Loucy (cell line): ENCODE results near the gene HAP1.
A peak's percentile ranks its signal among the peaks of the same experiment; 100 is the strongest.

ENCODE experiments used
- H2AFZ ChIP-seq: fragments of 200-600 bp; sonication (generic); 2 replicates; pipeline ENCODE4 v1.6.0; 2016; ENCODE audit warnings: antibody characterized with exemption, mild to moderate bottlenecking, low read length, moderate library complexity
- H3F3A ChIP-seq: fragments of 200-600 bp; 2 replicates; pipeline ENCODE4 v1.6.0; 2016; ENCODE audit warnings: antibody characterized with exemption, low read depth, mild to moderate bottlenecking
- H3K27me3 ChIP-seq: fragments of 200-600 bp; sonication (generic); 2 replicates; pipeline ENCODE4 v1.6.1; 2014; ENCODE audit warnings: low read length, mild to moderate bottlenecking; ENCODE audit not compliant: insufficient read depth, poor library complexity, severe bottlenecking
- H3K36me3 ChIP-seq: fragments of 200-600 bp; sonication (generic); 2 replicates; pipeline ENCODE4 v1.6.1; 2016; ENCODE audit warnings: low read length; ENCODE audit not compliant: insufficient read depth
- H3K4me1 ChIP-seq: fragments of 200-600 bp; sonication (generic); 2 replicates; pipeline ENCODE4 v1.5.1; 2014; ENCODE audit warnings: low read length, mild to moderate bottlenecking; ENCODE audit not compliant: insufficient read depth, poor library complexity, severe bottlenecking
- H3K4me2 ChIP-seq: fragments of 200-600 bp; sonication (generic); 2 replicates; pipeline ENCODE4 v1.6.0; 2014; ENCODE audit warnings: antibody characterized with exemption, low read length, low read depth, mild to moderate bottlenecking; ENCODE audit not compliant: poor library complexity, severe bottlenecking
- H3K4me3 ChIP-seq: fragments of 200-600 bp; sonication (generic); 2 replicates; pipeline ENCODE4 v1.5.1; 2014; ENCODE audit warnings: low read length, mild to moderate bottlenecking, mixed read lengths; ENCODE audit not compliant: poor library complexity, severe bottlenecking
- H3K79me2 ChIP-seq: fragments of 200-600 bp; sonication (generic); 2 replicates; pipeline ENCODE4 v1.6.1; 2014; ENCODE audit warnings: low read length; ENCODE audit not compliant: insufficient read depth
- H3K9ac ChIP-seq: fragments of 200-600 bp; sonication (generic); 2 replicates; pipeline ENCODE4 v1.6.0; 2014; ENCODE audit warnings: mild to moderate bottlenecking, low read depth, low read length, moderate library complexity; ENCODE audit not compliant: poor library complexity, severe bottlenecking
- H3K9me2 ChIP-seq: fragments of 200-600 bp; sonication (generic); replicated peaks from 2 replicates; pipeline ENCODE4 v1.6.1; 2016; ENCODE audit warnings: low read depth, low read length, mixed read lengths
- H3K9me3 ChIP-seq: fragments of 200-600 bp; sonication (generic); 2 replicates; pipeline ENCODE4 v1.6.1; 2014; ENCODE audit warnings: mild to moderate bottlenecking, antibody characterized with exemption, low read length, low read depth; ENCODE audit not compliant: insufficient read depth
- H4K20me1 ChIP-seq: fragments of 200-600 bp; sonication (generic); 2 replicates; pipeline ENCODE4 v1.6.0; 2014; ENCODE audit warnings: antibody characterized with exemption, low read length, mild to moderate bottlenecking; ENCODE audit not compliant: insufficient read depth, poor library complexity, severe bottlenecking
- CTCF ChIP-seq: fragments of 200-600 bp; sonication (generic); conservative IDR thresholded peaks from 2 replicates; pipeline ENCODE4 v1.5.1; 2014; ENCODE audit warnings: mild to moderate bottlenecking, antibody characterized with exemption, low read length
- EZH2phosphoT487 ChIP-seq: fragments of 200-600 bp; IDR thresholded peaks from 2 replicates; pipeline ENCODE4 v1.6.1; 2018; ENCODE audit warnings: antibody characterized with exemption, mild to moderate bottlenecking, moderate library complexity, borderline replicate concordance

Gene HAP1

GRCh38 chr17:41737680-41738023 lies 3.2 kb upstream of the HAP1 start:
- Histone ChIP-seq H3K4me1 (peaks cover 4% of the 10 kb centered on the region), H3K4me3 (no peak overlapping the region), H2AFZ (peak overlapping the region; percentile 94), H4K20me1 (no peaks in the 10 kb centered on the region), H3K9me3 (no peaks in the 10 kb centered on the region), H3K36me3 (no peaks in the 10 kb centered on the region), H3K79me2 (no peaks in the 10 kb centered on the region), H3F3A (no peaks in the 10 kb centered on the region), H3K9ac (no peak overlapping the region), H3K27me3 (no peaks in the 10 kb centered on the region), H3K4me2 (peak overlapping the region; percentile 23), H3K9me2 (no peaks in the 10 kb centered on the region)
- no peak for TF ChIP-seq CTCF
- no peak for TF ChIP-seq EZH2phosphoT487

- TF ChIP-seq EZH2phosphoT487 (no peak), CTCF (no peak)
- Histone ChIP-seq H3K9me2 (no peaks in the 10 kb centered on the region), H3K27me3 (no peaks in the 10 kb centered on the region), H3K9me3 (no peaks in the 10 kb centered on the region), H2AFZ (peak overlapping the region; percentile 94), H3K4me1 (peaks cover 4% of the 10 kb centered on the region), H3K9ac (no peak overlapping the region), H3F3A (no peaks in the 10 kb centered on the region), H3K4me2 (peak overlapping the region; percentile 23), H3K4me3 (no peak overlapping the region), H3K79me2 (no peaks in the 10 kb centered on the region), H3K36me3 (no peaks in the 10 kb centered on the region), H4K20me1 (no peaks in the 10 kb centered on the region)
These were observed 2.7 kb upstream of the HAP1 start for GRCh38 chr17:41736983-41737679.

DNA sequence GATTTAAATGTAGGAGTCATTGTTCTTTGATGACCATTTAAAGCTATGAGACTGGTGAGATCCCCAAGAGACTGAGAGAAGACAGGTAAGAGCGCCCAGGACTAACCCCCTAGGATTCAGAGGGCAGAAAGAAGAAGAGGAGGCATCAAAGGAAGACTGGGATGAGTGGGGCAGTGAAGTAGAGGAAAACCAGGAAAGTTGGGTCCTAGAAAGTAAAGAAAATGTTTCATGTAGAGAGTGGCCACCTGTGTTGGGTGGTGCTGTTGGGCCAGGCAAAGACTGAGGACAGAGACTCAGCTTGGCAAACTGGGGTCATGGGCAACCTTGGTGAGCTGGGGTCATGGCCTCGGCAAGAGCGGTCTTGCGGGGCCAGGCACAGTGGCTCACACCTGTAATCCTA lies 1.3 kb upstream of the HAP1 start:
- Histone ChIP-seq H3K79me2 (no peaks in the 10 kb centered on the region), H3K4me3 (no peak overlapping the region), H3K9me2 (no peaks in the 10 kb centered on the region), H3K4me2 (no peak overlapping the region), H3K36me3 (no peaks in the 10 kb centered on the region), H3K27me3 (no peaks in the 10 kb centered on the region), H3K4me1 (peaks cover 4% of the 10 kb centered on the region), H2AFZ (no peak overlapping the region), H4K20me1 (no peaks in the 10 kb centered on the region), H3K9ac (no peak overlapping the region), H3K9me3 (no peaks in the 10 kb centered on the region), H3F3A (no peaks in the 10 kb centered on the region)
- TF ChIP-seq CTCF (no peak), EZH2phosphoT487 (no peak)
